Adrenal gland (tissue), 5 donors: ENCODE data around the gene OR10AD1.

Source experiments
- CTCF ChIP-seq, 6 experiments: fragments of 450-650 bp in 4 of 6; fragments of 200-600 bp in 2 of 6; sonication (generic) in 1 of 6; IDR thresholded peaks; 1 replicate in 5 of 6; 2 replicates in 1 of 6; pipeline versions ENCODE4 v1.5.1 to v1.8.0; 2016 to 2021; ENCODE audit warnings: antibody characterized with exemption in 6 of 6, mild to moderate bottlenecking in 2 of 6, moderate library complexity in 1 of 6
- POLR2A ChIP-seq, 2 donors: fragments of 450-650 bp; IDR thresholded peaks; one replicate each; pipeline ENCODE4 v1.6.1; 2017; ENCODE audit warnings: antibody characterized with exemption in 2 of 2, mild to moderate bottlenecking in 2 of 2, moderate library complexity in 1 of 2
- donor health status: DM: no; HTN: no; CAD: no.

GRCh38 chr12:48176417-48176751 lies 26.7 kb downstream of the OR10AD1 start:
- TF ChIP-seq CTCF (IDR thresholded peaks at IDR 0.05): no peak
- no peak for TF ChIP-seq POLR2A (IDR thresholded peaks at IDR 0.05)
